GM12892 (cell line): Measurements from ENCODE around the gene TMEM40.

Experiments used
- POLR2A ChIP-seq: IDR thresholded peaks from 2 replicates; pipeline ENCODE4 v1.6.1; 2011; ENCODE audit warnings: low read depth, low read length, control low read depth
- POLR2AphosphoS5 ChIP-seq: IDR thresholded peaks from 2 replicates; pipeline ENCODE4 v1.6.1; 2011; ENCODE audit warnings: low read depth, low read length, control low read depth
- TAF1 ChIP-seq: IDR thresholded peaks from 2 replicates; pipeline ENCODE4 v1.6.1; 2011; ENCODE audit warnings: low read depth, mild to moderate bottlenecking, control low read depth, low read length, borderline replicate concordance

DNA sequence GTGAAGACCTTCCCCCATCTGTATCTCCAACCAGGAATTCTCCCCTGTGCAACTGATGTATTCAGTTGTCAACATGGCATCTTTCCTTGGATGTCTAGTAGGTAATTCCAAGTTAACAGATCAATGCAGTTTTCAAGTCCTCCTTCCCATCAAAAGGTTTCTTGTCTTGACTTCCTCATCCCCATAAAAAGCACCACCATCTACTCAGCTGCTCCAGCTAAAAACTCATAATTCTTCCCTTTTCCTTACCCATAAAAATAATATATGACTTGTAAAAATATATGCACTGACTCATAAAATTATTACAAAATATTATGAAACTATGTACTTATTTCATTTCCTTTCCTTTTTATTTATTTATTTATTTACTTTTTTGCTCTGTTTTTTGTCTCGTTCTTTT is 32.4 kb upstream of the TMEM40 start:
- no peak for TF ChIP-seq POLR2A
- no peak for TF ChIP-seq POLR2AphosphoS5
- TF ChIP-seq TAF1, result no peak
